Stomach (tissue), 9 donors: ENCODE results near the gene RFX3. TPM values are rescaled to one million over a fixed set of nuclear protein-coding genes. Genes with fewer than 3 reads are reported as not detected.

ENCODE experiments used
- DNase-seq, 2 donors: peaks; one replicate each; pipeline versions ENCODE4 v3.0.0 to v3.0.0-alpha.2; 2013 to 2019
- H3K27ac ChIP-seq, 5 donors: fragments of 200-600 bp in 4 of 5; sonication (generic) in 4 of 5; one replicate each; pipeline ENCODE4 v1.5.1; 2013 to 2019; ENCODE audit warnings: mild to moderate bottlenecking in 1 of 5, moderate library complexity in 1 of 5
- H3K27me3 ChIP-seq, 3 donors: fragments of 200-600 bp; sonication (generic); one replicate each; pipeline ENCODE4 v1.5.1; 2017 to 2019; ENCODE audit warnings: mixed run types in 1 of 3
- H3K36me3 ChIP-seq, 4 donors: fragments of 200-600 bp; sonication (generic); 1 replicate in 3 of 4; 2 replicates in 1 of 4; pipeline ENCODE4 v1.5.1; 2016 to 2019
- H3K4me1 ChIP-seq, 4 donors: fragments of 200-600 bp; sonication (generic); one replicate each; pipeline ENCODE4 v1.5.1; 2016 to 2019
- H3K4me3 ChIP-seq, 4 donors: fragments of 200-600 bp; sonication (generic) in 3 of 4; one replicate each; pipeline ENCODE4 v1.5.1; 2016 to 2019; ENCODE audit warnings: mild to moderate bottlenecking in 1 of 4
- H3K9me3 ChIP-seq, 4 donors: fragments of 200-600 bp; sonication (generic); one replicate each; pipeline ENCODE4 v1.5.1; 2016 to 2019
- CTCF ChIP-seq, 7 experiments: fragments of 450-650 bp in 4 of 7; fragments of 200-600 bp in 3 of 7; sonication (generic) in 3 of 7; IDR thresholded peaks; one replicate each; pipeline ENCODE4 v1.5.1; 2016 to 2019; ENCODE audit warnings: antibody characterized with exemption in 7 of 7, control low read depth in 2 of 7, mild to moderate bottlenecking in 1 of 7
- EP300 ChIP-seq: sonication (generic); formaldehyde crosslinking; IDR thresholded peaks from one replicate; pipeline ENCODE4 v1.6.1; 2017; ENCODE audit warnings: antibody characterized with exemption
- POLR2A ChIP-seq, 4 donors: fragments of 450-650 bp; IDR thresholded peaks; one replicate each; pipeline ENCODE4 v1.6.1; 2016; ENCODE audit warnings: antibody characterized with exemption in 4 of 4, control low read depth in 2 of 4, mild to moderate bottlenecking in 1 of 4, moderate library complexity in 1 of 4
- POLR2AphosphoS5 ChIP-seq, 3 donors: sonication (generic); formaldehyde crosslinking; IDR thresholded peaks; one replicate each; pipeline ENCODE4 v1.6.1; 2016; ENCODE audit warnings: antibody characterized with exemption in 3 of 3
- WGBS, 5 donors: extraction: QIAGEN DNeasy Blood & Tissue Kit in 3 of 5; methylation state at CpG; one replicate each; pipeline versions ENCODE4 v1.1.5 to v1.1.7; 2013 to 2018; 5-methylcytosine and 5-hydroxymethylcytosine counted together
- intact Hi-C: fragments of 100-400 bp; cut with DNase I; formaldehyde crosslinking; loops from one replicate; pipeline ENCODE4 v1.15.1; 2023; ENCODE audit warnings: low total_unique reads
- polyA plus RNA-seq, 3 donors: library from polyadenylated mRNA; stranded (reverse); fragments of 200-250 nt; gene quantifications; one replicate each; pipeline ENCODE4 v1.2.3, GENCODE V29; 2013
- total RNA-seq, 5 donors: library from RNA; depleted of rRNA; stranded (reverse); fragments of >200 nt; gene quantifications; one replicate each; pipeline versions ENCODE4 v1.1.0 to v1.2.3, GENCODE V29; 2014 to 2016
- donor health status: healthy with polysubstance abuse.
- donor health status: Bipolar disorder and iron deficiency.
- donor health status: healthy.

RFX3 gene
- total and polyA plus RNA-seq, 8 donors = 0.76 to 22.8 (median 6.1) TPM

GRCh38 chr9:3386753-3387152 is 139.0 kb downstream of the RFX3 start:
- intact Hi-C loops = no loop called here
- no peak overlapping the region for H3K4me3 ChIP-seq
- H3K36me3 ChIP-seq = peaks cover 0 to 8% (median 3%) of the 10 kb centered on the region in 4 donors
- WGBS, 5 donors = 59 to 76% (median 62%) methylated on average over 1 of the region's 1 CpG
- H3K27me3 ChIP-seq = no peaks in the 10 kb centered on the region
- no peak for TF ChIP-seq POLR2AphosphoS5 (IDR thresholded peaks at IDR 0.05)
- peaks cover 0 to 5% (median 2%) of the 10 kb centered on the region in 4 donors for H3K4me1 ChIP-seq
- H3K9me3 ChIP-seq = no peaks in the 10 kb centered on the region
- H3K27ac ChIP-seq = no peak overlapping the region
- DNase-seq = no peak

GRCh38 chr9:3385871-3386270 is 139.9 kb downstream of the RFX3 start:
- H3K36me3 ChIP-seq = peaks cover 0 to 8% (median 3%) of the 10 kb centered on the region in 4 donors
- no peak for DNase-seq
- H3K27ac ChIP-seq = no peak overlapping the region
- no peak overlapping the region for H3K4me3 ChIP-seq
- no peak for TF ChIP-seq CTCF (IDR thresholded peaks at IDR 0.05)
- no peak for TF ChIP-seq POLR2A (IDR thresholded peaks at IDR 0.05)
- no peak for TF ChIP-seq EP300
- TF ChIP-seq POLR2AphosphoS5 (IDR thresholded peaks at IDR 0.05) = no peak
- intact Hi-C loops = no loop called here
- 70 to 89% (median 84%) methylated on average over 1 of the region's 1 CpG for WGBS, 5 donors
- H3K4me1 ChIP-seq = no peaks in the 10 kb centered on the region
- H3K9me3 ChIP-seq = no peaks in the 10 kb centered on the region
- H3K27me3 ChIP-seq = no peaks in the 10 kb centered on the region

- no peak for DNase-seq
- no peaks in the 10 kb centered on the region for H3K36me3 ChIP-seq
- no peak for TF ChIP-seq POLR2AphosphoS5 (IDR thresholded peaks at IDR 0.05)
- no peak for TF ChIP-seq POLR2A (IDR thresholded peaks at IDR 0.05)
Measured at GRCh38 chr9:3371842-3372241, 154.0 kb downstream of the RFX3 start.

GRCh38 chr9:3370715-3371114 is 155.1 kb downstream of the RFX3 start:
- TF ChIP-seq POLR2AphosphoS5 (IDR thresholded peaks at IDR 0.05) = no peak
- no peak for TF ChIP-seq CTCF (IDR thresholded peaks at IDR 0.05)
- H3K4me3 ChIP-seq = no peak overlapping the region
- no peak overlapping the region for H3K27ac ChIP-seq
- no peak for DNase-seq
- H3K36me3 ChIP-seq = no peaks in the 10 kb centered on the region
- H3K4me1 ChIP-seq = no peaks in the 10 kb centered on the region
- intact Hi-C loops = no loop called here
- H3K9me3 ChIP-seq = no peaks in the 10 kb centered on the region
- H3K27me3 ChIP-seq = no peaks in the 10 kb centered on the region

More at GRCh38 chr9:3371842-3372241, 154.0 kb downstream of the RFX3 start:
- H3K27ac ChIP-seq = no peak overlapping the region
- 89 to 98% (median 94%) methylated on average over 2 of the region's 2 CpGs for WGBS, 5 donors
- no peaks in the 10 kb centered on the region for H3K9me3 ChIP-seq
- intact Hi-C loops = no loop called here
- no peaks in the 10 kb centered on the region for H3K4me1 ChIP-seq
- no peaks in the 10 kb centered on the region for H3K27me3 ChIP-seq
- H3K4me3 ChIP-seq = no peak overlapping the region

GRCh38 chr9:3367185-3367584 is 158.6 kb downstream of the RFX3 start:
- intact Hi-C loops = no loop called here
- no peak for DNase-seq
- H3K36me3 ChIP-seq = no peaks in the 10 kb centered on the region
- no peak overlapping the region for H3K4me3 ChIP-seq
- H3K27ac ChIP-seq = no peak overlapping the region
- TF ChIP-seq EP300 (no peak), POLR2AphosphoS5 (IDR thresholded peaks at IDR 0.05) (no peak), POLR2A (IDR thresholded peaks at IDR 0.05) (no peak), CTCF (IDR thresholded peaks at IDR 0.05) (no peak)
- H3K4me1 ChIP-seq = peaks cover 0 to 8% (median 0%) of the 10 kb centered on the region in 4 donors
- no peaks in the 10 kb centered on the region for H3K27me3 ChIP-seq
- WGBS, 5 donors = 78 to 97% (median 95%) methylated on average over 2 of the region's 2 CpGs
- no peaks in the 10 kb centered on the region for H3K9me3 ChIP-seq
